AG08396 (cell line): Measurements from ENCODE around the gene SPTLC3.
A peak's percentile ranks its signal among the peaks of the same experiment; 100 is the strongest.
"Not testable (repeated sequence)": the region's sequence is repeated elsewhere in the genome, so short reads cannot be mapped to it uniquely, and the experiment has no call there.

Source experiments
- DNase-seq: peaks from one replicate; pipeline ENCODE4 v3.0.0; 2012; ENCODE audit warnings: low spot score, mixed read lengths

Gene SPTLC3

DNA sequence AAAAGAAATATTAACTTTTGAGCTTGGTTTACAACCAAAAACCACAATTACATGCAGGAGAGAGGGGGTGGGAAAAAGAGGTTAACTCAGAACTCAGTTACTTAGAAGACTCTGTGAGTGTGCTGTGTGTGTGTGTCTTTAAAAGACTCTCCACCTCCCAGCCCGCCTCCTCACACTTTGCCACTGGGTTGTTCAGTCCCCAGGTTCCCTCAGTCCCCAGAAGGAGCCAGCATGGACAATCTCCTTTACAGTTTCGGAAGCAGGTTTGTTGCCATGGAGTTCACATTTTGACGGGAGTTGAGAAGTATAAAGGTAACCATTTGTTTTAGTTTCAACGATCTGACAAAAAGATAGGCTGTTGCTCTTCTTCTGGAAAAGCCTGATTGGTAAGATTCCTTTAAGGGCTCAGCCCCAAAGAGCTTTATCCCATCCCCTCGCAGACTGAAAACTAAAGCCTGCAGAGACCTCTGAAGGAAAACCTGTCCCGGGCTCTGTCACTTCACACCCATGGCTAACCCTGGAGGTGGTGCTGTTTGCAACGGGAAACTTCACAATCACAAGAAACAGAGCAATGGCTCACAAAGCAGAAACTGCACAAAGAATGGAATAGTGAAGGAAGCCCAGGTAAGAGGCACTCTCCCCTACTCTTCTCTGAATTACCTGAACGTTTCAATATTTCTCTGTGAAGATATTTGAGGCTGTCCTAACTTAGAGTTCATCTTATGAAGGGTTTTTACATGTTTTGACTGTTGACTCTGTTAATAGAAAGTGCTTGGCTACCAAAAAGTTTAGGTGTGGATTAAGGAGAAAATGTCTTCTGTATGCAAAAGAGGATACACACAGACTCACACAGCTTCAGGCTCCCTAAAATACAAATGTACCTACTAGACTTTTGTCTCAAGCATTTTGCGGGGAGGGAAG is at the start of gene SPTLC3:
Gene SPTLC3, plus strand, starts transcription at position 212 of the 921 bp plus-strand sequence. Its CDS starts 296 bp downstream, at position 508.
- no peak for DNase-seq

DNA sequence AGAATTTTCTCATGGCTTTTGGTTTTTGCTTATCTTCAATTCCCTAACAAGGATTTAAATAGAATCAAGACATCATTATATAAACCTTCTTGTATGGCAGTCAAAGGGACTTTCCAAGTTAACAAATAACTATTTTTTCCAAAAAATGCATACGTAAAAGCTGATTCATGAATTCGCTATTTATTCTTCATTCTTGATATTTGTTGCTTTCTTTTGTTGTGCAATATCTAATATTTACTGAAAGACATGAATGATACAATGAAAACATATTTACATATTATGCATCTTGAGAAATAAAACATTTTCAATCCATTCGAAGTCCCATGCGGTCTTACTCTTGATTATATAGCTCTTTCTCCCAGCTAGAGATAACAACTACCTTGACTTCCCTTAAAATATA is 47.0 kb upstream of the SPTLC3 start:
- no peak for DNase-seq

DNA sequence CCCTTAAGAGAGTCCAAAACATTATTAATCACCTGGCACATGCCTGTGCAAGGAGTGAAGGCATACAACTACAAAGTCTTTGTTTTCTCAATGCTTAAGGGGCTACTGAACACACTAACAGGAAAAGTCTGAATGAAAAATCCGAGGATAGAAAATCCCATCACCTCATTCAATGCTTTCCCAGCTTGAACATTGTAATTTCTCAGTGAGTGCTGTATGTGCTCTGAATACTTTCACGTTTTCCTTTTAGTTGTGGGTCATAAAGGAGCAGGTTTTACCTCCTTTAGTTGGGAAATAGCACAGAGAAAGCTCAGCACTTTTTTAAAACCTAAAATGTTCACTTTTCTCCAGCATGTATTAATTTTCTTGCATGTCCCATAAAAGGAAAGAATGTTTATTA is 45.9 kb upstream of the SPTLC3 start:
- no peak for DNase-seq

DNA sequence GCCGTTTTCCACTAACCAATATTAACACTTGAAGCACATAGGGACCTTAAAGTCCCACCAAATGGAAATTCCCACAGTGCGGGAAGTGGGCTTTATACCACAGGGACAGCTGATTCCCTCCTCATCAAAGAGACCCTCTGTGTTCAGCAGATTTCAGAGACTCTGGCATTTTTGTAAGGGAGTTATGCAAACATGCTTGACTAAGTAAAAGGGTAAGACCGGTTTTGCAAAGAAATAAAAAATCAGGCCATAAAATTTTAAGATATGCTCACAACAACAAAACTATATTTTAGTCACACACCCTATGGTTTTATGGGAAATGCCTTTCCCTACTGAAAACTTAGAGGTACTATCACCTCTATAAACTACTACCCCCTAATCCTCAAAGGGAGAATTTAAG is 45.4 kb upstream of the SPTLC3 start:
- no peak for DNase-seq

DNA sequence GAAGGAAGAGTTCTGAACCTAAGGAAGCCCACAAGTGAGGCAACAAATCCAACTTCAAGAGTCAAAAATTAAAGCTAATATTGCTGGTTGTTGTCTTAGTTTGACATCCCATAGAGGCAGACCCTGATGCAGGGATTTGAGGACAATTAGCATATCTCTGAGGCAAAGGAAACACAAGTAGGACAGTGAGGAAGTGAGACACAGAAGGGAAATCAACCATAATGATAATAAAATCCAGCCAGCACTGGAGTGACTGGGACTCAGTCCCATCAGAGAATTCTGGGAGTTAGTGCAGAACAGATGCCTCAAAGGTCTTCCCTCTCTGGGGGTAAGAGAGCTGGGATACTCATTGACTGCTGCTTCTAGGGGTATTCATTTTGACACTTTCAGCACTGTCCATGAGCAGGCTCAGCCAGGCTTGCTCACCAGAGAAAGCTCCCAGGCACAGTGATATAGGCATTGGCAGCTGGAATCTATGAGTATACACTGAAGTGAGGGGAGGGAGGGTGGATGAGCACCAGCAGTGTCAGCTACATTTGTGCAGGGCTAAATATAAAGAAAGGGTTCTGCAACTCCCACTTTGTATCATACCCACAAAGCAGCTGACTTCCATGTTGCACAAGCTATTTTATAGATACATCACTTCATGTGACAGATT is 43.4 kb upstream of the SPTLC3 start:
- no peak for DNase-seq

DNA sequence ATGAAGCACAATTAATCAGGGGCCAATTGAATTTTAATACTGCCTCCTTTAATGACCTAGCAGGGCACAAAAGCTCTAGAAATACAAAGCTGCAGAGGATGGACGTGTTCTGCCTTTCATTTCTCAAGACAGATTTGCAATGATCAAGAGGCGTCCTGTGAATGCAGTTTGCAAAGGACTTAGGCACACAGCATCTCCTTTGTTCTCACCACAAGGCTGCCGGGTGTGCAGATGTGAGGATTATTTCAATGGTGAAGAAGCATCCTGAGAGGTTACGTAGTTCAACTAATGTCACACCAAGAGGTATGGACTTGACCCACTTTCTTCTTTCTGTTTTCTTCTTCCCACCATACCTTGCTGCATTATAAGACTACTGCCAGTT is 42.9 kb upstream of the SPTLC3 start:
- DNase-seq = no peak

DNA sequence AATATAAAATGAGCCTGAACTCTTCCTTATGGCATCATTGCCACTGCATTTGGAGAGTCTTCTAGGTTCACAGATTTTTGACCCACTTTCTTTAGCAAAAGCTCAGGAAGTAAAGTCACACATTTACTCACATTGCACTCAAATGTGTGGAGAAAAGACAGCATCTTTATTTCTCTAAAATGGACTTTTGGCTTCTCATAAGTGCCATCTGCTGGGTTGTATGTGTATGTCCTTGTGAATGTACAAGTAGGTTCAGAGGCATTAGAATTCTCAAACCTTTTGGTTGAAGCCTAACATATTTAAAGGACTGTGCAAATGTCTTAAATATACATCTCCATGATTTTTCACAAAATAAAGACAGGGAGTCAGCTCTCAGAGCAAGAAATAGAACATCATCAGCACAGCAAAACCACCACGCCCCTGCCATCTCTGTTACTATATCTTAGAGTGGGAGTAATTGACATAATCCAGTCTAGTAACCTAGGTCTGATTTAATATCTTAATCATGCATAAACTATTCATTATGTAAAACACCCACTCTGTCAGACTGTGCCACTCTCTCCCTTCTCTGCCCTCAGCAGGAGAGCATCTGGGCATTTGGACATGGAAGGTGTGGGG is 42.2 kb upstream of the SPTLC3 start:
- DNase-seq = peak; percentile 13

DNA sequence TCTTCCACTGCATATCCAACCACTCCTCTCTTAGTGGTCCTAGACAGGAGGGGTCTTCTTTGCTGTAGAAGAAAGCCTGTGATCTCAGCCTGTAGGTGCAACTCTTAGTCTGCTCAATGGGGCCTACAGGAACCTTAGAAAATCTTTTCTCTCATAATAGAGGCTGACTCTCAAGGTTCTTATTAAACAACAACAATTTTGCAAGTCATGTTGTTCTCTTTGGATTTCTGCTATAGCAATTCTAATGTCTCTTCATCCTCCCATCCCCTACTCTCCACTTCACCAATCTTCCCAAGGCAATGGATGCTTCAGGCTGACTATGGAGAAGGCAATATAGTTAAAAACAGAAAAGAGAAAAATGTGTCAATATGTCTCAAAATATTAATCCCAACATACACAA is 40.8 kb upstream of the SPTLC3 start:
- no peak for DNase-seq

DNA sequence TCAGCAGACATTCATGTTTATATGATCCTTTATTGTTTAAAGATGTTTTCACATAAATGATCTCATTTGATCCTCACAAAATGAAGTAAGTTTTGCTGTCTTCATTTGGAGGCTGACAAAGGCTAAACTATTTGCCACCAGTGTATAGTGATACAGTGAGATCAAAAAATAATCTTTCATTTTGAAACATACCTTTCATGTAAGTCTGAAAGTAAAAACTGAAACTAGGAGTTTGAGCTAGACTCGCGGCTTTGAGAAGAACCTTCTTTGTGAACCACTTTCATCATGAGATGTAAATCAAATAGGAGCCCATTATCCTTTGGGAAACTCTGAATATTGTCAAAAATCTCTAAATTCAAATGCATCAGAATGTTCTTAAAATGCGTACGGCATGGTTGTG is 40.3 kb upstream of the SPTLC3 start:
- DNase-seq = no peak

DNA sequence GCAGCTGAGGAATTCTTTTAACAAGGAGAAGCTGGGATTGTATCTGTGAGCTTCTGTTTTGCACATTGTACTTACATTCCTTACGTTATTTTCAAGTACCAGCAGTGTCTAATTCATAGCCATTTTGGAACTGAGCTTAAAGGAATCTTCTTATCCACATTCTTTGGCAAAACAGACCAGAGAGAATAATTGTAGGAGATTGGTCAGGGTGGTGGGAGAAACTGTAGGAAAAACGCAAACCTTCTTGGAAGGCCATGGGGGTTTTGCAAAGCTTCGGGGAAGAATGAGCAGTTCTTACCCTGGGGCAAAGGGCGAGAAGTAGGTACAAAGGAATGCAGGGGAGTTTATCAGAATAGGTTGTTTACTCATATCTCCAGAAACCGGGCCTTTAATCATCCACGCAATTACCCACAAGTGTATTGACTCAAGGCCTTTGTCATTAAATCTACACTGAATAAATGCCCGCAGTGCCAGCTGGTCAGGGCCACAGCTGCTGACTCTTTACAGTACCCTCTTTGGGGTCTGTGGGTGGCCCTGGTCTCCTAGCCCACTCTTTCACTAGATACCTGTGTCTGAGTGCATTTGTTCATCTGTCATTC is 39.6 kb upstream of the SPTLC3 start:
- no peak for DNase-seq

DNA sequence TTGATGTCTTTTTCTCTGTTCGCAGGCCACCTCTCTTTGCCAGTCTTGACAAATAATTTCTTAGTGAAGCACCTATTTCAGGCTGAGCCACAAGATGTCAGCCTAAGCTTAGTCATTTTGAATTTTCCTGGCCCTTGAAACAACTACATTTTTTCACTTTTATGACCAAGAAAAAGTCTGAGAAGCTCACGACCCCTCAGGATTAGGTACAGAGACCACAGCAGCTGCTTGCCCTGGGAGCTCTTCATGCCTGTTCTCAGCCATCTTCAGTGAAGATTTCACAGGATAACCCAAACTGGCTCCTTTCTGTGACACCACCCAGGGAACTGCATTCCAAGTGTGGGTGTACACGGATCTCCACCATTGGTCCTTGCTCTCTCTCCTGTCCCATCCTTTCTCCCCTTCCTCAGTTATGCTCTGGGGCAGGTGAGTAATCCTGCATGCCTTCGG is 38.4 kb upstream of the SPTLC3 start:
- peak; percentile 13 for DNase-seq

DNA sequence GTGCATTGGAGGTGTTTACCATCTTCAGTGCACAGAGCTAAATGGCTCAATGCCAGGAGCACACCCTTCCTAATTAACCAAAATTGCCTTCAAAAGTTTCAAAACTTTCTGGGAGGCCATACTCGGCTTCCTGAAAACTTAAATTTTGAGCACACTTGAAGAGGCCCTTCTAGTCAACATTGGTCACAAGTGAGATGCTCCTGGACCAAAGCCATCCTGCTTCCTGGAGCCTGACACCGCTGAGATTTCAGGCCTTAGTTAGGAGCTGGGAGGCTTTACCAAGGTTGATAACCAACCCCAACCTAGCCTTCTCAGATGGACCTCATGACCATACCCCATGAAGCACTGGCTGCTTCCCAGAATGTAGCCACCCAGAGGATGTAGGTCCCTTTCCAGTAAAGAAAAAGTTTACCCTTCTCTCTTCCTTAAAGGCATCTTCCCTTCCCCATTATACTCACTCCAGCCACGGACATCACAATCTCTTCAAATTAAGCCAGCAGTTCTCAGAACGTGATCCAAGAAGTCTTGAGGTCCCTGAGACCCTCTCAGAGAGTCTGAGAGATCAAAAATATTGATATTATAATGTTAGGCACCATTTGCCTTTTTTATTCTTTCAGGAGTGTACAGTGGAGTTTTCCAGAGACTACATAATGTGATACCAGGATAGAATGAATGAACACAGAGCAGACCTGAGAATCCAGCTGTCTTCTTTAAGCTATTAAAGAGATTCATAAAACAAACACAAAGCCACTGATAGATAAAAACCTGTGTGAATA is 32.8 kb upstream of the SPTLC3 start:
- no peak for DNase-seq

DNA sequence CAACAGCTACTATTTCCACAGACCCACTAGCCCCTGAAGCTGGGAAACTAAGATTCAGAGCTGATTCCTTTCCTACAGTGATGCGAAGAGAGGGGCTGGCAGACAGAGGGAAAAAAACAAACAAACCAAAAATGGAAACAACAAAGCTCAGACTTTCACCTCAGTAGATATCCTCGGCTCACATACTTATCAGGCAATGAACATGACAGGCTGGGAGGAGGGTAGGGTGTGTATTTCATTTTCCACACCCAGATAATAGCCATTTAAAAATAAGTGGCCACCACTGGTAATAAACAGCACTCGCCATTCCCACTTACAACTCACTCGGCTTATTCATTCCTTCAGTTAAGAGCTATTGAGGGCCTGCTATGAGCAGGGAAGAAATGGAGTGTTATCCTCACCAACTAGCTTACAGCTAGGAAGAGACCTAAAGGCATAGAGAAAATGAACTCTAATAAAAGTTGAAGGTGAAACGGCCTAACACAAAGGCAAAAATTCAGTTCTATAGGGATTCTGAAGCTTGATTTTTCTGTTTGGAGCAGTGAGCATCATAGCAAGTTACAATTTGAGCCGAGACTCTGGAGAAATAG is 32.0 kb upstream of the SPTLC3 start:
- DNase-seq = no peak

DNA sequence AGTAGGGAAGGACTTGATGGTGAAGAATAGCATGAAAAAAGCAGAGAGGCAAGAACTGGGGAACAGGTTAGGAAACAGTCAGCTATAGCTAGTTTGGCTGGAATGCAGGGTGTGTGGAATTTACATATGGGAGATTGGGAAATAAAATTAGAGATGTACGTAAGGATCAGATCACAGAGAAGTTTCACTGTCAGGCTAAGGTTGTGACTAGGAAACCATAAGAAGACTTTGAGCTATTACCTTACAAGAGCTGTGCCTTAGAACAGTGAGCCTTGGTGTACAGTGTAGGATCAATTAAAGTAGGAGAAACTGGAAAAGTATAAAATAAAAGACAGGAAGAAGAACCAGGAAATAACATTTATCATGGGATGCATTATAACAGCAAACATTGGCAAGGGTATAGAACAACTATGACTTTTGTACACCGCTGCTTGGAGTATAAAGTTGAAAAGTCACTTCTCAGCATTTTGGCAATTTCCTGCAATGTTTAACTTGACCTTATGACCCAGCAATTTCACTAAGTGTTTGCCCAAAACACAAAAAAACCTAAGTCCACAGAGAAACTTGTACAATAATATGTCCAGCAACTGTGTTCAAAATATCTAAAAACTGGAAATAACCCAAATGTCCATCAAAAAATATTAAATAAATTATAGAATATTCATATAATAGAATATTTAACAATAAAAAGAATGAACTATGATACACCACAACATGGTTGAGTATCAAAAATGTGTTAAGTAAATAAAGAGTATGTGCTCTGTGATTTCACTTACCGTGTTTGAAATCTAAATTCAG is 31.2 kb upstream of the SPTLC3 start:
- no peak for DNase-seq

DNA sequence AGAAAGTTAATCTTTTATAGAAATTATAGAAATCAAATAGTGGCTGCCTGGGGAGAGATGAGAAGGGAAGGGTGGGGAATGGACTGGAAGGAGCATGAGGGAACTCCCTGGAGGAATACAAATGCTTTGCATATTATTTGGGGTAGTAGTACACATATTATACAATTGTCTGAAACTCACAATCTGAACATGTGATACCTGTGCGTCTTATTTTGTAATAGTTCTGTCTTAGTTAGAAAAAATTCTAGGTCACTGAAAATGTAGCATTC is 30.7 kb upstream of the SPTLC3 start:
- no peak for DNase-seq

DNA sequence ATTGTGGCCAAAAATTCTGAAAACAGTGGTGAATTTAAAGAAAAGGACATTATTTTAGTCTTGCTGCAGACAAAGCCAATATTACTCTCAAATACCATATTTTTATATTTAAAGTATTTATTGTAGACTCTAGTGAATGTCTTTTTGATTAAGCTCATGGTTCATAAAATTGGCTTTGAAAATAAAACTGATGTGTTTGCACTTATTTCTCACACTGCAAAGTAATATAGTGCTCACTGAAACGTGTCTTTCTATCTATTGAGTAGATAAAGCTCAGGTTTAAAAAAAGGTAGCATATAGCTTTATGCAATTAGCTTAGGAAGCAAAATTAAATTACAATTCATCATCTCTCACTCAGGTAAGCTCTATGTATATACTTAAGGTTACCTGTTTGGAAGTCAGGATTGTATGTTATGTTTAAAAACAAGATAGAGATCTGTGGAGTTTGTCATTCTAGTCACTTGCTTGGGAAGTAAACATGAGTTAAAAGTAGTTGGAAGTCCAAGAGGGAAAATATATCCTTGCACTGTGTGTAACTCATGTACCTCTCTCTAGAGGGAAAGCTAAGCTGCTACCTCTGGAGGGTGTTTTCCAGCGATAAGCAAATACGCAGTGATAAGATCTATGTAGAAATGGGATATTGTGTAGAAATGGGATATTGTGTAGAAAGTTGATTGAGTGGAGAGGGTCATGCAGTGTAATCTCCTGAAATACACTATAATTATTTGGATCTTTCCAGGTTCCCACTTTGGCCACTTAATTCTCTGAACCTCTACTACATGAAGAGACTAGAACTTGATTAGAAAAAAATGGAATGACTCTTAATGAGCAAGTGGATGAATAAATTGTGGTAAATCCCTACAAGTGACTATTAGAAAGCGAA is 29.9 kb upstream of the SPTLC3 start:
- DNase-seq = no peak

DNA sequence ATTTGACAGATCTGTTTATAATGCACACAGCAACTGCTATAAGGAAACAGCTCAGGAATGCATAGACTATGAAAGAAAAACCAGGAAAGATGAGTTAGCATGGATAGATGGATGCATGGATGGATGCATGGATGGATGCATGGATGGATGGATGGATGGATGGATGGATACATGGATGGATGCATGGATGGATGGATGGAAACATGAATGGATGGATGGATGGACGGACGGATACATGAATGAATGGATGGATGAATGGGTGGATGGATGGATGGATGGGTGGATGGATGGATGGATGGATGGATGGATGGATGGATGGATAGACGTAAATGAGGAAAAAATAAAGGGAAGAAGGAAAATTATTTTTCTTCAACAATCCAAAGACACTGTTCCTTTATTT is 29.1 kb upstream of the SPTLC3 start:
- not testable (repeated sequence) for DNase-seq

DNA sequence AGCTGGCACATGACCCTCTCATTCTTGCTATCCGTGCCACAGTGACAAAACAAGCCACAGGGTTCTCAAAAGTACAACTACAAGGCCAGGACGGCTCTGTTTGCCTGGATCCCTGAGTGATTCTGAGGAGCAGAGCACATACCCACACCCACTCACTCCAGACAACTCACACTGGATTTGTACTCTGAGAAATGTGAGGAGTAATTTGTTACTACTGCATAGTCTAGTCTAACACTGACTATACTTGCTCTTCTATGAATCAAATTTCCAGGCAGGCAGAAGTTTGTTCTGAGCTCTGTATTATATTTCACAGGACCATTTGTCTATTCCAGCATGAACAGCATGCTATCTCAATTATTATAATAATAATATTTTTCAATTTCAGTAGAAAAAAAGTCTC is 26.7 kb upstream of the SPTLC3 start:
- DNase-seq = no peak

DNA sequence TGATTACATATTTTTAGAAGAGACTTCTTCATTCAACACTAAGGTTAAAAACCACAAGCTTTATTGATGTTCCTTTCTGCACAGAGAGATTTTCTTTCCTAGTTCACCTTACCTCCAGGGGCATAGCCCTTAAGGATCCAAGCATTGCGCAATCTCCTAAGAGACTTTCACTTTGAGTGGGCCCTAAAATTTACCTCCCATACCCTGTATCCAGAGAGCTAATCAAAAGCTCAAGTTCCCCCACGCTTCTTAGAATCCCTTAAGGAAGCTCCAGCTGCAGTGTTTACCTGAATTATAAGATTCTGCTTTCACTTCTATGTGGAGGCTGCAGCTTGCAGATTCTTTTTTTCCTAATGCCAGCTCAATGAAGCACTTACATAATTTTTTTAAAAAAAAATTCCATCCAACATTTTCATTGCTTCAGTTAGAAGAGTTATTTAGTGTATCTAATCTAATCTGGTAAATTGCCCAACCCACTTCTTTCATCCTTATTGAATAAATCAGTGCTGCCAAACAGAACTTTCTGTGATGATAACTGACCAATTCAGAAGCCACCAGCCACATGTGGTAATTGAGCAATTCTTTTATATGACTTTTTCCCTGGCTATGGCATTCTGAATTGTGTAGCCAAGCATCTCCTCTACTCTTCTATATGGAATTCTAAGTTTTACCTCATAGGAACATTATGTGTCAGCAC is 24.6 kb upstream of the SPTLC3 start:
- no peak for DNase-seq
